CD4-positive, alpha-beta T cell treated with Interleukin-12 subunit alpha and Interleukin-12 subunit beta, for 1 hour (primary cell): ENCODE measurements around the gene SALL1.

Experiments
- DNase-seq: peaks from one replicate; pipeline ENCODE4 v3.0.0-alpha.2; 2020

The SALL1 gene

GRCh38 chr16:51139568-51139967 lies 11.5 kb downstream of the SALL1 start:
- DNase-seq, result no peak

GRCh38 chr16:51138178-51138577 lies 12.9 kb downstream of the SALL1 start:
- no peak for DNase-seq

- DNase-seq, result no peak
These were observed 14.0 kb downstream of the SALL1 start for GRCh38 chr16:51137097-51137496.

GRCh38 chr16:51134876-51135275 lies 16.2 kb downstream of the SALL1 start:
- DNase-seq, result no peak

GRCh38 chr16:51134269-51134812 lies 16.7 kb downstream of the SALL1 start:
- no peak for DNase-seq

GRCh38 chr16:51133688-51134087 lies 17.4 kb downstream of the SALL1 start:
- DNase-seq, result no peak

GRCh38 chr16:51133183-51133582 lies 17.9 kb downstream of the SALL1 start:
- no peak for DNase-seq

- no peak for DNase-seq
These were observed 18.5 kb downstream of the SALL1 start for GRCh38 chr16:51132490-51133115.

- no peak for DNase-seq
These were observed 19.5 kb downstream of the SALL1 start for GRCh38 chr16:51131619-51132018.

- no peak for DNase-seq
These were observed 22.0 kb downstream of the SALL1 start for GRCh38 chr16:51129105-51129504.

GRCh38 chr16:51125992-51126391 lies 25.1 kb downstream of the SALL1 start:
- DNase-seq, result no peak

- no peak for DNase-seq
These were observed 26.2 kb downstream of the SALL1 start for GRCh38 chr16:51124896-51125295.

- DNase-seq, result no peak
These were observed 29.2 kb downstream of the SALL1 start for GRCh38 chr16:51121850-51122249.

- DNase-seq, result no peak
These were observed 30.2 kb downstream of the SALL1 start for GRCh38 chr16:51120730-51121347.

GRCh38 chr16:51119973-51120729 lies 30.9 kb downstream of the SALL1 start:
- DNase-seq, result no peak

GRCh38 chr16:51119556-51119955 lies 31.5 kb downstream of the SALL1 start:
- no peak for DNase-seq

GRCh38 chr16:51116353-51116752 lies 34.7 kb downstream of the SALL1 start:
- no peak for DNase-seq

GRCh38 chr16:51114382-51114781 lies 36.7 kb downstream of the SALL1 start:
- no peak for DNase-seq

GRCh38 chr16:51113236-51114125 lies 37.6 kb downstream of the SALL1 start:
- no peak for DNase-seq

- DNase-seq, result no peak
These were observed 38.7 kb downstream of the SALL1 start for GRCh38 chr16:51112323-51112722.

GRCh38 chr16:51111759-51112158 lies 39.3 kb downstream of the SALL1 start:
- DNase-seq, result no peak

GRCh38 chr16:51110700-51111157 lies 40.3 kb downstream of the SALL1 start:
- DNase-seq, result no peak

- no peak for DNase-seq
These were observed 41.9 kb downstream of the SALL1 start for GRCh38 chr16:51109173-51109572.
